Anterior cingulate cortex (tissue), 58 donors: ENCODE measurements around the gene HDGF.

Experiments used
- DNase-seq, 58 donors: peaks; one replicate each; lab custom pipeline; 2025; lab: John Stamatoyannopoulos, UW

Gene HDGF

GRCh38 chr1:156751451-156751756, at the start of gene HDGF:
TSS of gene HDGF (minus strand) at chr1:156751675. CDS start at chr1:156751429, 246 bp downstream.
- DNase-seq = no peak

DNA sequence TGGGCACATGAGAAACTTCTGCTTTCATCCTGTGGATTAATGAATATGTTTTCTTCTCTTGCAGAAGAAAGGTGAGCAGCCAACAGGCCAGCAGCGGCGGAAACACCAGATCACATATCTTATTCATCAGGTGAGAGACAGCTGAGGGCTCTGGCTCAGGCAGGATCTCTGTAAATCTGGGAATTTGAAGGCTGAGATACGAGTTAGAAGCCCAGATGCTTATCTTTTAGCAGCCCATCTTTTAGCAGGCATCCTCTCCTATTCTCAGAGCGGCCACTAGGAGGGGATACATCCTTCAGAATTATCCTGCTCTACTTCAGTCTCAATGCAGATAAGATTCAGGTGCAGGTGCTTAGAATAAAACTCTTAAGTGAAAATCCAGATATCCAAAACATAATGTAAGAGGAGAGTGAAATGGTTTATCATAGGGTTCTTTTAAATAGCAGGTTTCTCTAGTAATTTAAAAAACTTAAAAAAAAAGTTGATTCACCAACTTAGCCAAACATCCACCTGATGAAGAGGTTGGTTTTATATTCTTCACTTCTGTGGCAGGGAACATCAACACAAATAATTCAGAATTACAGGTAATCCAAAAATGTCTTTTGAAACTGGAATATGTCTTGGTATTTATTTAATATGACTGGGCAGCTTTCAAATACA, 45.9 kb upstream of the HDGF start:
- DNase-seq = peak in 23 of 58 donors; percentile 6 to 41 (median 20)

DNA sequence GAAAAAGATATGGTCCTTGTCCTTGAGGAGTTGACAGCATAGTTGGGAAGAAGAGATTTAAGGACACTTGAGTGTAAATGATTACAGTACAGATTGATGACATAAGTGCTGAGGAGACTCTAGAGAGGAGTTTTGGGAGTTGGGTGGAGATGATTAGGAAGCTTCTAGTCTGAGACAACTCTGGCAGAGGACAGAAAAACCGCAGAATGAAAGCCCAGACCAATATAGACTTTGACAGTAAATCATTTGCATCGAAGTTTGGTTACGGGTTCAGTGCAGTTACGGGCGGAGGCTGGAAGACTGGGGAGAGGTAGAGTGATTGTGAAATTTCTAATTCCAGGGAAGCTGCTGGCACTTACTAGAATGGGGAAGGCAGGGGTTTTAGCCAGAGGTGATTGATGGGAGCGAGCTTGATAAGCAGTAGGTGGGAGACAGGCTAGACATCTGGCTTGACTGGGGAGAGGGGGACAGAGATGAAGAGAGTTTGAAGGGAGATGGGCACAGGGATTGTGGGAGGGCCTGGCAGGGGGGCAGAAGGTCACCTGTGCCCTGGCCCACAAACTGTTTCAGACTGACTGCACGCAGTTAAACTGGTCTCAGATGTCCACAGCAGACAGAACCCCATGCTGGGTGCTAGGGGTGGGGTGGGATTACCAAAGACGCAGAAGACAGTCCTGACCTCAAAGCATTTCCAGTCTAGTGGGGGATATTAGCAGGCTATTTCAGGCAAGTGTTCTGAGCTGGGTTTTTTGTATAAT, 45.0 kb upstream of the HDGF start:
- DNase-seq = no peak

DNA sequence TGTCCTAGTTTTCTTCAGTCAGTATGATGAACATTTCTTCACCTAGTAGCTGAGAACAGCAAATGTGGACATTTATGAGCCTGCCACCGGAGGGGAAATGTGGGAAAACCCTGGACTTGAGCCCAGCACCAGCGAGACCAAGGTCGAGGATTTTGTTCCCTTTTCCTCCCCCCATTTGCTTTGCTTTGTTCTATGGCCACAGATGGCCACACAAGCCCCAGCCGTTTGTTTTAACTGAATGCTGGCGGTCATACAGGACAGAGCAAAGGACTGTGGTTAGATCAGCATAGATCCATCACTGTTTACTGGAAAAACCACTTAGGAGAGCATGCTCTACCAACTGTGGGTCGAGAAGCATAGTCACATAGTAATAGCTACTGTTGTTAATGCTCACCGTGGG, 44.3 kb upstream of the HDGF start:
- DNase-seq = peak in 38 of 58 donors; percentile 14 to 85 (median 47)

DNA sequence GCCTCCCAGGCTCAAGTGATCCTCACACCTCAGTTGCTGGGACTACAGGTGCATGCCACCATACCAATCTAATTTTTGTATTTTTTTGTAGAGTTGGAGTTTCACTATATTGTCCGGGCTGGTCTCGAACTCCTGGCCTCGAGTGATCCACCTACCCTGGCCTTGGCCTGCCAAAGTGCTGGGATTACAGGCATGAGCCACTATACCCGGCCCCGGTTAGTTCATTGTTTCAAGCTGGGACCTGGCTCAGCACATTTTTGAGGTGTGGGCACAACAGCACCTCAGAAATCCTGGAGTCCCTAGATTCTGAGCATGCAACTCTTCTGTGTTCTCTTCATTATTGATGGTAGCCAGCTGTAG, 43.9 kb upstream of the HDGF start:
- peak in 3 of 58 donors; percentile 47 to 56 (median 48) for DNase-seq

DNA sequence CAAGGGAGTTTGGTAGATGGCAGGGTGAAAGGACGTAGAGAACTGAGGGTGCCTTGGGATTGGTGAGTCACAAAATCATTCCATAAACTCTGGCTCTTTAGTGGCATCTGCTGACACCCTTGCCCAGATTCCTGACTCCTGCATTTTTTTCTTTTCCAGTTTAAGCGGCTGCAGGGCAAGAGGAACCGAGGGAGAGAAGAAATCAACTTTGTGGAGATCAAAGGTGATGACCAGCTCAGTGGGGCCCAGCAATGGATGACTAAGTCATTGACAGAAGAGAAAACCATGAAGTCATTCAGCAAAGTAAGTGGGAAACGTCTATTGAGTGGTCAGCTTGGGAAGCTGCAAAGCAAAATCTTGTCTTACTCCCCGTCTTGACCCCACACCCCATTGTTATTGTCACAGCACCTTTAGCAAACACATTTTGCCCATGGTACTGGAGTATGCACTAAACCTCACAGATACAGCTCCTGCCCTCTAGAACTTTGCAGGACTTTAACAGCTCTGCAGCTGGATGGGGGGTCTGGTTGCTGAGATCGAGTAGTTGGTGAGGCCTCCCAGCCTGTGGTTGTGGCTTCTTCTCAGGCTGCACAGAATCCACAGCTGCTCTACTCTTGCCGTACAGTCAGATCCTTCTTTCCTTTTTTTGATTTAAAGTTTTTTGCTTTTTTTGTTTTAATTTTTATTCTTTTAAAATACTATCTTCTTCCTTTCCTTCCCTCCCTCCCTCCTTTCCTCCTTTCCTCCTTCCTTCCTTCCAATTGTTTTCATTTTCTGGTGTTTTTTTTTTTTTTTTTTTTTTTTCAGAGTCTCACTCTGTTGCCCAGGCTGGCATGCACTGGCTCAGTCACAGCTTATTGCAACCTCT, 43.3 kb upstream of the HDGF start:
- DNase-seq = no peak

DNA sequence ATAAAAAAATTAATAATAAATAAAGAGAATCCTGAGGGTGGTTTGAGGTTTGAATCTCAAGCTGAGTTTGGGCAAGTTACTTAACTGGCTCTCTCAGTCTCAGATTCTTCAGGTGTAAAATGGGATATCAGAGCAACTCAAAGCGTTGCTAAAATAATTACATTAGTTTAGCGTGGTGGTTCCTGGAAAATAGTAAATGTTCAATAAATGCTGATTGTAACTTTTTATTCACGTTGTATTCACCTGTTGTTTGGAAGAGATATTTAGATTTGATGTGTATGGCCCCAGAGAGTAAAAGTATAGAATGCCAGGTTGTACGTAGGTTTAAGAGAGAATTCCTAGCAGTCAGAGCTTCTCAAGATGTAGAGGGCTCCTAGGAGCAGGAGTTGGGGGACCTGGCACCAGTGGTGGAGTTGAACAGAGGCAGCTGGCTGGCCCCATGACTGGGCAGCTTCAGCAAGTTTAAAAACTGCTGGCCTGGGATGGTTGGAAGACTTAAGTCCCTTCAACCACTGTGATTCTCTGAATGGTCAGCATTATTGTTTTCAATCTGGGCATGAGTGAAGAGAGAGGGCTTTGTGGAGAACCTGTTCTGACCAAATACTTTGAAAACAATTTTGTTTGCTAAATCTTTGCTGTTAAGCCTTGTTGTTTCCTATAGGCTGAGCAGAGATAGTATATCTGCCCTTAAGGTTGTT, 38.3 kb upstream of the HDGF start:
- no peak for DNase-seq

DNA sequence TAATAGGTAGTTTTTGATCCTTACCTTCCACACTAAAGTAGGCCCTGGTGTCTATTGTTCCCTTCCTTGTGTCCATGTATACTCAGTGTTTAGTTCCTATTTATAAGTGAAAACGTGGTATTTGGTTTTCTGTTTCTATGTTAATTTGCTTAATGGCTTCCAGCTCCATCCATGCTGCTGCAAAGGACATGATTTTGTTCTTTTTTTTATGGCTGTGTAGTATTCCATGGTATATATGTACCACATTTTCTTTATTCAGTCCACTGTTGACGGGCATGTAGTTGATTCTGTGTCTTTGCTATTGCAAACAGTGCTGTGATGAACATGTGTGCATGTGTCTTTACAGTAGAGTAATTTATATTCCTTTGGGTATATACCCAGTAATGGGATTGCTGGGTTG, 36.7 kb upstream of the HDGF start:
- no peak for DNase-seq

DNA sequence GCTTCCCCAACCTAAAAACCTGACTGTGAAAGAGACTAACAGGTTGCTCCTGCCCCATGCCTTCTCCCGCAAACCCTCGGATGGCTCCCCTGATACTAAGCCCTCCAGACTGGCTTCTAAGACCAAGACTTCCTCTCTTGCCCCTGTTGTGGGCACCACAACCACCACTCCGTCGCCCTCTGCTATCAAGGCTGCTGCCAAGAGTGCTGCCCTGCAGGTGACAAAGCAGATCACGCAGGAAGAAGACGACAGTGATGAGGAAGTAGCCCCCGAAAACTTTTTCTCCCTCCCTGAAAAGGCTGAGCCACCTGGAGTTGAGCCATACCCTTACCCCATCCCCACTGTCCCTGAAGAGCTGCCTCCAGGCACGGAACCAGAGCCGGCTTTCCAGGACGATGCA, 35.2 kb upstream of the HDGF start:
- no peak for DNase-seq

- no peak for DNase-seq
Observed at GRCh38 chr1:156785458-156785857, 34.0 kb upstream of the HDGF start.

GRCh38 chr1:156781585-156782186, 30.2 kb upstream of the HDGF start:
- DNase-seq = no peak

GRCh38 chr1:156777573-156777972, 26.1 kb upstream of the HDGF start:
- no peak for DNase-seq

DNA sequence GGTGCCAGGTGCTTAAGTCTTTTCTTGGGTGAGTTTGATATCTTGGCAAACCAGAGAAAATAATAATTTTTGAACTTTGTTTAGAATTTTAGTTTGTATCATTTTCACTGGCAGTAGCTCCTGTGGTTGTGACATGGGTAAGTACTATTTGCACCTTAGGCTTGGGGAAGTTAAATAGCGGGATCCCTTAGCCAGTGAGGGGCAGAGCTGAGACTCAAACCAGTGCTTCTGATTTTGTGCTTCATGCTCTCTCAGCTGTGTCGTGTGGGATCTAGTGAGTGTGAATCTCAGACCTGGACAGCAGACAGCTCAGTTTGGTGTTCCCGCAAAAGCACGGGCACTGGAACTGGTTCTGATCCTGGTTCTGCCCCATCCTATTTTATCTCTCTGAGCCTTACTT, 25.5 kb upstream of the HDGF start:
- DNase-seq = peak in 1 of 58 donors; percentile 3

- DNase-seq = no peak
Observed at GRCh38 chr1:156775799-156776198, 24.3 kb upstream of the HDGF start.

GRCh38 chr1:156773607-156774006, 22.1 kb upstream of the HDGF start:
- DNase-seq = no peak

DNA sequence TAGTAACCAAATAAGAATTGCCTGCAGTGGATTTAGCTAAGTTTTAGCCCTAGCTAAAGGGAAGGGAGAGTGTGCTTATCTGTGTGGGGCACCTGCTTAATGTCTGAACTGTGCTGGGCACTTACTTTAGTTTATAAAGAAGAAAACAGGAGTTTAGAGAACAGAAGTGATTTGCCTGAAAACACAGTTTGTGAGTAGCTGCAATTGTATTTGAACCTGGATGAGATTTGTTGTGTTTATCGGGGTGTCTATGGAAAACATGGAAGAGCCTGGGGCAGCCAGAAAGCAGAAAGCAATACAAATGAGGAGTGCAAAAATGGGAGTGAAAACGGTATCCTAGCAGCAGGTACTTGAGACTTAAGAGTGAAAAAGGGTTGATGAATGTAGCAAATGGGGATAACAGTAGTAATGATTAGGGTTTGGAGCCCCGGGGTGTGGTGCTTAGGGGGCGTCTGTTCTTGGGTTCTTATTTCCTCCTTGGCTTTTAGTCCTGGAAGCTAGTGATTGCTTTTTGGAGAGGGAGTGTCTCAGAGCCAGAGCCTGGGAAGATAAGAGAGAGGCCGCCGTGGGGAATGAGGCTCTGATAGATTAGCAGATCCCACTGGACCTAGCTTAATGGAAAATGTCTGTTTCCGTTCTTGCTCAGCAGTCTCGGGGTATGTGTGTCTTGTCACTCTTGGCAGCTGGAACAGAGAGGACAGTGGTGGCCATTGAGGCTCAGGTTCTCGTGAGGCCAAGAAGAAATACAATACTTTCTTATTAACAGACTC, 21.4 kb upstream of the HDGF start:
- DNase-seq = peak in 1 of 58 donors; percentile 4

DNA sequence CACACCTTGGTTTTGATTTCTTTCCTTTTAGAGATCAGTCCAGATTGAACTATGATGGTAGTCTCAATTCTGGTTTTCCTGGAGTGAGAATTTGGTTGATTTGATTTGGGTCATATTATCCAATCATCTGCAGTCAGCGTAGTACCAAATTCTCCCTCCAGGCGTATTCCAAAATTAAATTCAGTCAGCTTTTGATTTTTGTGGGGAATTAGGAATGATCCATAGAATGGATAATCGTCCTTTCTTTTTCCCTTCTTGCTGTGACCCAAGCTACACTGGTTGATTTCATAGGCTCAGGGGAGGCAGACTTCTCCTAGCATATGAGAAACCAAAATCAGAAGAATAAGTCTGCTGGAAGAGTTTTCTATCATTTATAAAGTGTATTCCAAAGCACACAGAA, 20.7 kb upstream of the HDGF start:
- DNase-seq = no peak

- DNase-seq = no peak
Observed at GRCh38 chr1:156768610-156769295, 17.3 kb upstream of the HDGF start.
